Measurements from ENCODE around the gene PDE4B. TPM values are rescaled to one million over a fixed set of nuclear protein-coding genes. Genes with fewer than 3 reads are reported as not detected.

The PDE4B gene
- total RNA-seq, 2 donors from 2014 or later: 18.1 to 55.4 TPM

GRCh38 chr1:65827346-65827745 is 34.7 kb downstream of the PDE4B start:
- no peak for TF ChIP-seq POLR2AphosphoS5 (IDR thresholded peaks at IDR 0.05)
- no peak for TF ChIP-seq POLR2A (IDR thresholded peaks at IDR 0.05)
- TF ChIP-seq CTCF (IDR thresholded peaks at IDR 0.05): no peak
- H3K9me3 ChIP-seq: no peaks in the 10 kb centered on the region

GRCh38 chr1:65830306-65830705 is 37.6 kb downstream of the PDE4B start:
- no peaks in the 10 kb centered on the region for H3K36me3 ChIP-seq
- H3K4me3 ChIP-seq: no peak overlapping the region
- DNase-seq (ENCODE audit: low spot score): no peak
- no peaks in the 10 kb centered on the region for H3K27me3 ChIP-seq (replicated peaks; ENCODE audit: insufficient read depth)
- TF ChIP-seq POLR2AphosphoS5 (IDR thresholded peaks at IDR 0.05) (no peak), POLR2A (IDR thresholded peaks at IDR 0.05) (no peak), CTCF (IDR thresholded peaks at IDR 0.05) (no peak)
- 76% methylated on average over 1 of the region's 1 CpG for WGBS
- H3K4me1 ChIP-seq (replicated peaks): no peaks in the 10 kb centered on the region
- H3K9me3 ChIP-seq: no peaks in the 10 kb centered on the region
- intact Hi-C loops (cut with DNase I): no loop called here
- no peak overlapping the region for H3K27ac ChIP-seq

More at GRCh38 chr1:65827346-65827745, 34.7 kb downstream of the PDE4B start:
- WGBS: 96% methylated on average over 1 of the region's 1 CpG
- intact Hi-C loops (cut with DNase I): no loop called here
- no peak overlapping the region for H3K27ac ChIP-seq
- no peaks in the 10 kb centered on the region for H3K36me3 ChIP-seq
- no peaks in the 10 kb centered on the region for H3K4me1 ChIP-seq (replicated peaks)
- H3K4me3 ChIP-seq: no peak overlapping the region
- H3K27me3 ChIP-seq (replicated peaks; ENCODE audit: insufficient read depth): no peaks in the 10 kb centered on the region
- no peak for DNase-seq (ENCODE audit: low spot score)

GRCh38 chr1:65832296-65832695 is 39.6 kb downstream of the PDE4B start:
- WGBS: 62% methylated on average over 3 of the region's 3 CpGs
- Histone ChIP-seq H3K36me3 (no peaks in the 10 kb centered on the region), H3K4me1 (replicated peaks) (no peaks in the 10 kb centered on the region), H3K4me3 (no peak overlapping the region), H3K27ac (no peak overlapping the region), H3K9me3 (no peaks in the 10 kb centered on the region), H3K27me3 (replicated peaks; ENCODE audit: insufficient read depth) (no peaks in the 10 kb centered on the region)
- intact Hi-C loops (cut with DNase I): no loop called here
- TF ChIP-seq POLR2A (IDR thresholded peaks at IDR 0.05): no peak
- no peak for TF ChIP-seq POLR2AphosphoS5 (IDR thresholded peaks at IDR 0.05)
- TF ChIP-seq CTCF (IDR thresholded peaks at IDR 0.05): no peak
- no peak for DNase-seq (ENCODE audit: low spot score)

GRCh38 chr1:65836686-65837085 is 44.0 kb downstream of the PDE4B start:
- Histone ChIP-seq H3K27me3 (replicated peaks; ENCODE audit: insufficient read depth) (no peaks in the 10 kb centered on the region), H3K36me3 (no peaks in the 10 kb centered on the region), H3K4me1 (replicated peaks) (no peaks in the 10 kb centered on the region), H3K4me3 (no peak overlapping the region), H3K9me3 (no peaks in the 10 kb centered on the region), H3K27ac (no peak overlapping the region)
- intact Hi-C loops (cut with DNase I): no loop called here
- no peak for DNase-seq (ENCODE audit: low spot score)
- TF ChIP-seq POLR2A (IDR thresholded peaks at IDR 0.05) (no peak), POLR2AphosphoS5 (IDR thresholded peaks at IDR 0.05) (no peak), CTCF (IDR thresholded peaks at IDR 0.05) (no peak)
- WGBS: 71% methylated on average over 3 of the region's 3 CpGs

- intact Hi-C loops (cut with DNase I): no loop called here
- Histone ChIP-seq H3K9me3 (no peaks in the 10 kb centered on the region), H3K36me3 (no peaks in the 10 kb centered on the region), H3K4me3 (no peak overlapping the region), H3K27ac (no peak overlapping the region), H3K27me3 (replicated peaks; ENCODE audit: insufficient read depth) (no peaks in the 10 kb centered on the region), H3K4me1 (replicated peaks) (no peaks in the 10 kb centered on the region)
- no peak for DNase-seq (ENCODE audit: low spot score)
- 94% methylated on average over 7 of the region's 7 CpGs for WGBS
- TF ChIP-seq POLR2A (IDR thresholded peaks at IDR 0.05) (no peak), CTCF (IDR thresholded peaks at IDR 0.05) (no peak), POLR2AphosphoS5 (IDR thresholded peaks at IDR 0.05) (no peak)
Measured at GRCh38 chr1:65840683-65841082, 48.0 kb downstream of the PDE4B start.
